ENCODE measurements around the gene CENPB.

- TF ChIP-seq CTCF (IDR thresholded peaks at IDR 0.05) (no peak), POLR2A (IDR thresholded peaks at IDR 0.05) (no peak)
These were observed 9.2 kb downstream of the CENPB start for GRCh38 chr20:3777381-3777715.

All from thyroid gland (tissue), 4 donors.